MM.1S (cell line): ENCODE results near the gene ZNF335.
"Not testable (repeated sequence)": the region's sequence is repeated elsewhere in the genome, so short reads cannot be mapped to it uniquely, and the experiment has no call there.

ENCODE experiments used
- DNase-seq: peaks from one replicate; pipeline ENCODE4 v3.0.0-alpha.2; 2015
- H2AFZ ChIP-seq: fragments of 300-600 bp; sonication (generic); 2 replicates; pipeline ENCODE4 v1.6.0; 2016; ENCODE audit warnings: antibody characterized with exemption, low read length
- H3F3A ChIP-seq: fragments of 300-600 bp; sonication (generic); 2 replicates; pipeline ENCODE4 v1.6.1; 2016; ENCODE audit warnings: mild to moderate bottlenecking, antibody characterized with exemption, low read length, moderate library complexity, mixed read lengths; ENCODE audit not compliant: insufficient read depth
- H3K27ac ChIP-seq: fragments of 300-600 bp; sonication (generic); 2 replicates; pipeline ENCODE4 v1.5.1; 2016; ENCODE audit warnings: mild to moderate bottlenecking, low read length
- H3K27me3 ChIP-seq: fragments of 300-600 bp; sonication (generic); replicated peaks from 2 replicates; pipeline ENCODE4 v1.6.0; 2016; ENCODE audit warnings: low read length; ENCODE audit not compliant: insufficient read depth
- H3K36me3 ChIP-seq: fragments of 300-600 bp; sonication (generic); replicated peaks from 2 replicates; pipeline ENCODE4 v1.6.1; 2016; ENCODE audit warnings: mild to moderate bottlenecking, low read length, mixed read lengths; ENCODE audit not compliant: insufficient read depth
- H3K4me1 ChIP-seq: fragments of 300-600 bp; sonication (generic); 2 replicates; pipeline ENCODE4 v1.6.1; 2016; ENCODE audit warnings: low read length, mixed read lengths
- H3K4me2 ChIP-seq: fragments of 300-600 bp; sonication (generic); 2 replicates; pipeline ENCODE4 v1.6.0; 2016; ENCODE audit warnings: low read depth, low read length
- H3K4me3 ChIP-seq: fragments of 300-600 bp; sonication (generic); 2 replicates; pipeline ENCODE4 v1.5.1; 2016; ENCODE audit warnings: low read length, mixed read lengths
- H3K79me2 ChIP-seq: fragments of 300-600 bp; sonication (generic); 2 replicates; pipeline ENCODE4 v1.6.1; 2016; ENCODE audit warnings: mixed run types, low read length, mixed read lengths
- H3K9ac ChIP-seq: fragments of 300-600 bp; sonication (generic); 2 replicates; pipeline ENCODE4 v1.6.1; 2016; ENCODE audit warnings: low read length, mixed read lengths
- H3K9me2 ChIP-seq: fragments of 300-600 bp; sonication (generic); replicated peaks from 2 replicates; pipeline ENCODE4 v1.6.1; 2016; ENCODE audit warnings: mild to moderate bottlenecking, low read length, mixed read lengths; ENCODE audit not compliant: insufficient read depth
- H3K9me3 ChIP-seq: fragments of 300-600 bp; sonication (generic); replicated peaks from 2 replicates; pipeline ENCODE4 v1.6.1; 2016; ENCODE audit warnings: mild to moderate bottlenecking, low read length, mixed read lengths; ENCODE audit not compliant: insufficient read depth
- H4K20me1 ChIP-seq: fragments of 300-600 bp; sonication (generic); 2 replicates; pipeline ENCODE4 v1.6.1; 2016; ENCODE audit warnings: mild to moderate bottlenecking, low read length, moderate library complexity, mixed read lengths; ENCODE audit not compliant: insufficient read depth
- CTCF ChIP-seq: fragments of 300-600 bp; sonication (generic); IDR thresholded peaks from 2 replicates; pipeline ENCODE4 v1.5.1; 2016; ENCODE audit warnings: antibody characterized with exemption, low read length, mixed read lengths
- EZH2 ChIP-seq: fragments of 300-600 bp; sonication (generic); optimal IDR thresholded peaks from 2 replicates; pipeline ENCODE3; 2017; ENCODE audit warnings: low read depth, mild to moderate bottlenecking, antibody characterized with exemption, low read length, mixed read lengths
- EZH2phosphoT487 ChIP-seq: fragments of 300-600 bp; sonication (generic); IDR thresholded peaks from 2 replicates; pipeline ENCODE4 v1.6.1; 2018; ENCODE audit warnings: antibody characterized with exemption, low read length

ZNF335 gene

GRCh38 chr20:45998761-45999160 lies 26.8 kb upstream of the ZNF335 start:
- Histone ChIP-seq H3K79me2 (no peaks in the 10 kb centered on the region), H3K27me3 (peaks cover 13% of the 10 kb centered on the region), H3K9me2 (no peaks in the 10 kb centered on the region), H3K4me3 (no peak overlapping the region), H3K27ac (no peak overlapping the region), H3K4me1 (no peaks in the 10 kb centered on the region), H3K9ac (no peak overlapping the region), H3K9me3 (no peaks in the 10 kb centered on the region), H2AFZ (no peak overlapping the region), H4K20me1 (no peaks in the 10 kb centered on the region), H3F3A (no peaks in the 10 kb centered on the region), H3K36me3 (no peaks in the 10 kb centered on the region), H3K4me2 (no peak overlapping the region)
- TF ChIP-seq EZH2 (no peak), EZH2phosphoT487 (no peak), CTCF (no peak)
- DNase-seq: no peak

GRCh38 chr20:45998337-45998736 lies 26.3 kb upstream of the ZNF335 start:
- no peaks in the 10 kb centered on the region for H3K9me2 ChIP-seq
- H3K79me2 ChIP-seq: no peaks in the 10 kb centered on the region
- no peak overlapping the region for H3K4me2 ChIP-seq
- no peak overlapping the region for H3K27ac ChIP-seq
- no peaks in the 10 kb centered on the region for H3F3A ChIP-seq
- H3K36me3 ChIP-seq: no peaks in the 10 kb centered on the region
- no peak overlapping the region for H3K4me3 ChIP-seq
- no peaks in the 10 kb centered on the region for H4K20me1 ChIP-seq
- no peak for DNase-seq
- H3K9ac ChIP-seq: no peak overlapping the region
- H3K4me1 ChIP-seq: no peaks in the 10 kb centered on the region
- TF ChIP-seq EZH2 (no peak), CTCF (no peak), EZH2phosphoT487 (no peak)
- H3K27me3 ChIP-seq: peaks cover 13% of the 10 kb centered on the region
- H3K9me3 ChIP-seq: no peaks in the 10 kb centered on the region
- no peak overlapping the region for H2AFZ ChIP-seq

- H3K4me1 ChIP-seq: no peaks in the 10 kb centered on the region
- no peak overlapping the region for H3K27ac ChIP-seq
- H3K4me2 ChIP-seq: no peak overlapping the region
- H3K9me3 ChIP-seq: no peaks in the 10 kb centered on the region
- H3K79me2 ChIP-seq: no peaks in the 10 kb centered on the region
- H3K9me2 ChIP-seq: no peaks in the 10 kb centered on the region
- no peak for DNase-seq
- no peak overlapping the region for H3K9ac ChIP-seq
- TF ChIP-seq CTCF (no peak), EZH2 (no peak), EZH2phosphoT487 (no peak)
- H3K36me3 ChIP-seq: no peaks in the 10 kb centered on the region
- H3K4me3 ChIP-seq: no peak overlapping the region
- H3K27me3 ChIP-seq: peaks cover 13% of the 10 kb centered on the region
- H4K20me1 ChIP-seq: no peaks in the 10 kb centered on the region
- no peak overlapping the region for H2AFZ ChIP-seq
- no peaks in the 10 kb centered on the region for H3F3A ChIP-seq
These were observed 25.2 kb upstream of the ZNF335 start for GRCh38 chr20:45997187-45997586.

GRCh38 chr20:45995495-45996097 lies 23.6 kb upstream of the ZNF335 start:
- DNase-seq, H2AFZ ChIP-seq: not testable (repeated sequence)

More at GRCh38 chr20:45995495-45996097, 23.6 kb upstream of the ZNF335 start:
- H3K27me3 ChIP-seq: peaks cover 13% of the 10 kb centered on the region
- H3K27ac ChIP-seq, H3K9me2 ChIP-seq, H3K9me3 ChIP-seq, H4K20me1 ChIP-seq, H3F3A ChIP-seq, H3K79me2 ChIP-seq, H3K4me3 ChIP-seq, H3K4me1 ChIP-seq, H3K9ac ChIP-seq, H3K36me3 ChIP-seq, H3K4me2 ChIP-seq: not testable (repeated sequence)
